GM21390 (cell line): Measurements from ENCODE around the gene CCAR1.
"Not testable (repeated sequence)": the region's sequence is repeated elsewhere in the genome, so short reads cannot be mapped to it uniquely, and the experiment has no call there.

Source experiments
- ATAC-seq: cut with Tn5 transposase; IDR thresholded peaks from one replicate; pipeline ENCODE4 v1.9.1; 2021; ENCODE audit not compliant: unreplicated experiment

CCAR1 gene

DNA sequence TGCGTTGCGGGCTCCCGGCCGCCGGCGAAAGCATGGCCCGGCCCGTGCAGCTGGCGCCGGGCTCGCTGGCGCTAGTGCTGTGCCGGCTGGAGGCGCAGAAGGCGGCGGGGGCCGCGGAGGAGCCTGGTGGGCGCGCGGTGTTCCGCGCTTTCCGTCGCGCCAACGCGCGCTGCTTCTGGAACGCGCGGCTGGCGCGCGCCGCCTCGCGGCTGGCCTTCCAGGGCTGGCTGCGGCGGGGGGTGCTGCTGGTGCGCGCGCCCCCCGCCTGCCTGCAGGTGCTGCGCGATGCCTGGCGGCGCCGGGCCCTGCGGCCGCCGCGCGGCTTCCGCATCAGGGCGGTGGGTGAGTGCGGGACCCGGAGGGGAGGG, 106.5 kb downstream of the CCAR1 start:
- peak; percentile 51 for ATAC-seq

DNA sequence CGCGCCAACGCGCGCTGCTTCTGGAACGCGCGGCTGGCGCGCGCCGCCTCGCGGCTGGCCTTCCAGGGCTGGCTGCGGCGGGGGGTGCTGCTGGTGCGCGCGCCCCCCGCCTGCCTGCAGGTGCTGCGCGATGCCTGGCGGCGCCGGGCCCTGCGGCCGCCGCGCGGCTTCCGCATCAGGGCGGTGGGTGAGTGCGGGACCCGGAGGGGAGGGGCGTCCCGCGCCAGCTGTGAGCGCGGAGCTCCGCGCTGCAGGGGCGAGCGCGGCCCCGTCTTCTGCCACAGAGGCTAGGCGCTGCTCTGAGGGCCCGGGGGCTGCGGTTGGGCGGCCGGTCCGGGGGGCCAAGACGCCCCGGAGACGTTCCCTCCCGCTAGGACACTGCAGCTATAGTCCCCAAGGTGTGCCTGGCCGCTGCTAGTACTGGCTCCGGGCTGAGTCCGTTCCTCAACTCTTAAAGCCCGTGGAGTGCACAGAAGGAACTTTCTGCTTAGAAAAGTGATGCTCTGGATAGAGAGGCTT, 107.1 kb downstream of the CCAR1 start:
- ATAC-seq, result peak; percentile 29

DNA sequence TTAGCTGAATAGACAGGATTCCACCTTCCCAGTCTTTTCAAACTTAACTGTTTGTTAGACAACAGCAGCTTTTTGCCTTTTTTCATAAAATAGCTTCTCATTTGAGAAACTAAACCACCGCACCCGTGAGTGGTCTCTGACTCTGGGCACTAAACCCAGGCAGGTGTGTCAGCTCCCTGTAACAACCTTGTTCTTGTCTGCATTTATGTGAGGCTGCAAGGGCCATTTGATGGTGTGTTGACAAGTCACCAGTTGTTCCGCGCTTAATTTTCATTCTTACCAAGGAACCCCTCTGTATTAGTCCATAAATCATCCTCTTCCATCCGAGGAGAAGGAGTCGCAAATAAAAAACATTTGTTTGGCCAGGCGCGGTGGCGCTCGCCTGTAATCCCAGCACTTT, 107.8 kb downstream of the CCAR1 start:
- no peak for ATAC-seq

DNA sequence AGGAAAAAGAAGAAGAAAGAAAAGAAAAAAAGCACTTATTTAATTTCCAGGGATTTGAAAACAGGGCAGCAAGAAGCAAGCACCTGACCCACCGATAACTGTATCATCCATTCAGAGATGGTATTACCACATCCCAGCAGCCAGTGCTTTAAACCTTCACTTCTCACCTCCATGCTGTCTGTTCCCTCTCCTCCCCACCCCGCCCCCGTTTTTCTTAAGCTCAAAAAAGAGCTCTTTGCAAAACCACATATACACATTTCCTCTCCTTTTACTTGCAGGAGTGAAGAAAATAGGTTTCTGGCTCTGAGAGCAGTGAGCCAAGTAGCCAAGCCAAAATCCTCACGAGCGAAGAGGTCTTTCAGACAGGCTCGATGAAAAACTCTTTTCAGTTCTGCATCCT, 108.5 kb downstream of the CCAR1 start:
- no peak for ATAC-seq

DNA sequence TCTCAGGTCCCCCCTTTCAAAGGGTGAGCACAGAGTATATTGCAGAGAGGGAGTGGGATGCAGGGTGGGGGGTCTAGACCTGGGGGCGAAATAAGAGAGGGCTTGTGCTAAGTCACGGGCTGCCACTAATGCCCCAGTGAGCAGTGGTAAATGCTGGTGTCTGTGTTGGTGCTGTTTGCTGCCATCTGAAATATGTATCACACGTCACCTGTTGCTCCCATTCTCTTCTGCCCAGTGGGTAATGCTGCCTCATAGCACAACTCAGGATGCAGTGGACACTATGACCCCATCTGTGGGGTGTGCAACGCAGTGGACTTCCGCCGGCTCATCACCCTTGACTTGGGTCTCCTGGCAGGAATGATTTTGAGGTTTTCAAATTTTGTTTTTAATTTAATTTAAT, 108.9 kb downstream of the CCAR1 start:
- no peak for ATAC-seq

DNA sequence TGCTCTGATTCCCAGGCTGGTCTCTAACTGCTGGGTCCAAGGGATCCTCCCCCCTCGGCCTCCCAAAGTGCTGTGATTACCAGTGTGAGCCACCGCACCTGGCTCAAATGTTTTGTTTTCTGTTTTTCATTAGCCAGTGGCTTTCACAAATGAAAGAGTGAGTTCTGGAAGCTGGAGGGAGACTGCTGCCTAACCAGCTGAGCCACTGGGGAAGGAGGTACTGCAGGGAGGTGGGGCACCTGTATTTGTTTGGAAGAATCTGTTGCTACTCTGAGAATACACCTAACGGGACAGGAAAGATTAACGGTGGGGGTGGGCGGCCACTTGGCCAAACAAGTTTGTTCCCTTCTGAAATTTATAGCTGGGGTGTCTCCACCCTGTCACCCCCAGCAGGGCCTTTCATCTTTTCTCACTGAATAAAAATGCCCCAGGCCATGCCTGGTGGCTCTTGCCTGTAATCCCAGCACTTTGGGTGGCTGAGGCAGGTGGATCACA, 111.0 kb downstream of the CCAR1 start:
- no peak for ATAC-seq

DNA sequence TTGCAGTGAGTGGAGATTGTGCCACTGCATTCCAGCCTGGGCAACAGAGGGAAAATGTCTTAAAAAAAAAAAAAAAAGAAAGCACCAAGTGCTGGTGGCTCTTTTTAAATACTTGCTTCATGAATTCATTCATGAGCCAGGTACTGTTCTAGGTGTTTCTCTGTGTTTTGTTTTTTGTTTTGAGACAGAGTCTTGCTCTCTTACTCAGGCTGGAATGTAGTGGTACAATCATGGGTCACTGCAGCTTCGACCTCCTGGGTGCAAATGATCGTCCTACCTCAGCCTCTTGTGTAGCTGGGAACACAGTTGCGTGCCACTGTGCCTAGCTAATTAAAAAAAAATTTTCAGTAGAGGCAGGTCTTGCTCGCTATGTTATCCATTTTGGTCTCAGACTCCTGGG, 111.6 kb downstream of the CCAR1 start:
- no peak for ATAC-seq

DNA sequence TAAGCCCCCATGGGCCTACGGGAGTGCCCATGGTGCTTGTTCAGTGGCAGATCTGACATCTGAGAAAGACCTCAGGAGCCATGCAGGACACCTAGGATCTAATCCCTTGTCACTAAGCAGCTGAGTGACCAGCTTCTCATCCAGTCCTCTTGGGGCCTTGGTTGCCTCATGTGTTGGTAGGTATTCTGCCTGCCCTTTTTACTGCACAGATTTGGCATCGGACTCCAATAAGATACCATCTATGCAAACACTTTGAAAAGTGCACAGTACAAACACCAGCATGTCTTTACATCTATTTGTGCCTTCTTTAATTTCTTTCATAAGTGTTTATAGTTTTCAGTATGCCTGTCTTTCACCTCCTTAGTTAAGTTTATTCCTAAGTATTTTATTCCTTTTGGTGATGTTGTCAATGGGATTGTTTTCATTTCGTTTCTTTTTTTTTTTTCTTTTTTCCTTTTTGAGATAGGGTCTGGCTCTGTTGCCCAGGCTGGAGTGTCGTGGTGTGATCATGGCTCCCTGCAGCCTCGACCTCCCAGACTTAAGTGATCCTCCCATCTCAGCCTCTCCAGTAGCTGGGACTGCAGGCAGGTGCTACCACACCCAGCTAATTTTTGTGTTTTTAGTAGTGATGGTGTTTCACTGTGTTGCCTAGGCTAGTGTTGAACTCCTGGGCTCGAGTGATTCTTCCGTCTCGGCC, 116.7 kb downstream of the CCAR1 start:
- ATAC-seq, result no peak

DNA sequence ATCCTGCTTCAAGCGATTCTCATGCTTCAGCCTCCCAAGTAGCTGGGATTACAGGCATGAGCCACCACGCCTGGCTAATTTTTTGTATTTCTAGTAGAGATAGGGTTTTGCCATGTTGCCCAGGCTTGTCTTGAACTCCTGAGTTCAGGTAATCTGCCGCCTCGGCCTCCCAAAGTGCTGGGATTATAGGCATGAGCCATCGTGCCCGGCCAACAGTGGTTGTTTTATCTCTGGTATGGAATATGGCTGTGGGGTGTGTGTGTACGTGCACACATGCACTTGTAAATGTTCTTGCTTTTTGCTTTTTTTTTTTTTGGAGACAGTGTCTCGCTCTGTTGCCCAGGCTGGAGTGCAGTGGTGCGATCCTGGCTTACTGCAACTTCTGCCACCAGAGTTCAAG, 119.6 kb downstream of the CCAR1 start:
- not testable (repeated sequence) for ATAC-seq
